COLO668 (cell line): ENCODE data around the gene TEKT1.

Experiments
- DNase-seq: peaks from one replicate; lab custom pipeline; 2025; ENCODE audit not compliant: unreplicated experiment; lab: John Stamatoyannopoulos, UW

The TEKT1 gene

GRCh38 chr17:6768447-6768846, 63.1 kb downstream of the TEKT1 start:
- DNase-seq: no peak

GRCh38 chr17:6761779-6762178, 69.8 kb downstream of the TEKT1 start:
- DNase-seq: no peak

GRCh38 chr17:6757747-6758146, 73.8 kb downstream of the TEKT1 start:
- DNase-seq: no peak

GRCh38 chr17:6756425-6757031, 75.0 kb downstream of the TEKT1 start:
- no peak for DNase-seq

- no peak for DNase-seq
These were observed 75.8 kb downstream of the TEKT1 start, which contains the start of gene XAF1 for GRCh38 chr17:6755731-6756184. XAF1 (plus strand) TSS chr17:6756046; CDS start chr17:6756079, 33 bp downstream.

GRCh38 chr17:6755281-6755680, 76.2 kb downstream of the TEKT1 start:
- no peak for DNase-seq

GRCh38 chr17:6753546-6753945, 78.0 kb downstream of the TEKT1 start:
- DNase-seq: no peak

GRCh38 chr17:6753006-6753445, 78.5 kb downstream of the TEKT1 start:
- no peak for DNase-seq

GRCh38 chr17:6752068-6752909, 79.2 kb downstream of the TEKT1 start:
- no peak for DNase-seq

GRCh38 chr17:6749519-6749918, 82.0 kb downstream of the TEKT1 start:
- DNase-seq: no peak

GRCh38 chr17:6748617-6749016, 82.9 kb downstream of the TEKT1 start:
- no peak for DNase-seq
